Erythroblast (primary cell): ENCODE data around the gene TNFAIP8.

Source experiments
- GATA1 ChIP-seq: IDR thresholded peaks from 2 replicates; pipeline ENCODE4 v1.6.1; 2011; ENCODE audit warnings: low read depth, mild to moderate bottlenecking, control low read depth, low read length, moderate library complexity
- POLR2A ChIP-seq: IDR thresholded peaks from 2 replicates; pipeline ENCODE4 v1.6.1; 2011; ENCODE audit warnings: mild to moderate bottlenecking, low read length

GRCh38 chr5:119339965-119340364 lies 15.9 kb upstream of the TNFAIP8 start:
- no peak for TF ChIP-seq POLR2A
- no peak for TF ChIP-seq GATA1
